GM12878 (cell line): ENCODE results near the gene RRBP1. TPM values are rescaled to one million over a fixed set of nuclear protein-coding genes. Genes with fewer than 3 reads are reported as not detected.

ENCODE experiments used
- ATAC-seq: fragments of 200-7000 bp; cut with Tn5 transposase; 3 replicates; pipeline ENCODE4 v1.9.1; 2020; ENCODE audit warnings: mild to moderate bottlenecking, moderate library complexity
- BruUV-seq: library from RNA; stranded (reverse); fragments of 400-500 nt; replicated peaks from 2 replicates; lab custom pipeline; 2021; lab: Mats Ljungman, UMichigan
- CTCF ChIA-PET: fragments of 300-600 bp; sonication (Branson Sonifier 250); formaldehyde crosslinking; extraction: SDS; loops from one replicate; lab custom pipeline; 2021; ENCODE audit warnings: inconsistent platforms; lab: Yijun Ruan, JAX
- POLR2A ChIA-PET: fragments of 350-600 bp; formaldehyde crosslinking; extraction: SDS; loops from one replicate; lab custom pipeline; 2021; ENCODE audit warnings: inconsistent platforms; lab: Charles Lee
- RAD21 ChIA-PET: fragments of 300-600 bp; sonication (Branson Sonifier 250); formaldehyde crosslinking; loops from one replicate; lab custom pipeline; 2023; ENCODE audit warnings: antibody characterized with exemption; ENCODE audit not compliant: unreplicated experiment; lab: Charles Lee
- SMC1A ChIA-PET: fragments of 300-600 bp; sonication (Branson Sonifier 250); formaldehyde crosslinking; loops from one replicate; lab custom pipeline; 2023; ENCODE audit not compliant: unreplicated experiment, uncharacterized antibody; lab: Charles Lee
- DNase-seq: peaks from one replicate; pipeline ENCODE4 v3.0.0-alpha.2; 2011; ENCODE audit warnings: low read depth, low spot score
- FAIRE-seq: peaks from 3 replicates; lab custom pipeline; 2011; peaks lifted over from hg19 to GRCh38; lab: Jason Lieb, UNC
- H2AFZ ChIP-seq: 2 replicates; pipeline ENCODE4 v1.6.0; 2011; ENCODE audit warnings: low read depth, low read length, control low read depth; ENCODE audit not compliant: control insufficient read depth
- H3K27ac ChIP-seq: 2 replicates; pipeline ENCODE4 v1.5.1; 2011; ENCODE audit warnings: control low read depth; ENCODE audit not compliant: control insufficient read depth, insufficient read depth
- H3K27me3 ChIP-seq, 2 experiments: replicated peaks in 1 of 2; 2 replicates each; pipeline versions ENCODE4 v1.6.0 to v1.6.1; 2011; ENCODE audit warnings: low read length in 1 of 2; ENCODE audit not compliant: control insufficient read depth in 2 of 2, insufficient read depth in 2 of 2
- H3K36me3 ChIP-seq, 2 experiments: 2 replicates each; pipeline ENCODE4 v1.5.1; 2011; ENCODE audit warnings: low read length in 1 of 2; ENCODE audit not compliant: control insufficient read depth in 2 of 2, insufficient read depth in 2 of 2
- H3K4me1 ChIP-seq: 2 replicates; pipeline ENCODE4 v1.6.1; 2011; ENCODE audit warnings: mild to moderate bottlenecking, low read length, moderate library complexity, mixed read lengths; ENCODE audit not compliant: control insufficient read depth, insufficient read depth
- H3K4me2 ChIP-seq: 2 replicates; pipeline ENCODE4 v1.6.0; 2011; ENCODE audit warnings: control low read depth; ENCODE audit not compliant: control insufficient read depth, insufficient read depth
- H3K4me3 ChIP-seq: fragments of 200-600 bp; sonication (generic); 2 replicates; pipeline ENCODE4 v1.5.1; 2016
- H3K79me2 ChIP-seq: 2 replicates; pipeline ENCODE4 v1.6.0; 2011; ENCODE audit warnings: low read length; ENCODE audit not compliant: control insufficient read depth, insufficient read depth
- H3K9ac ChIP-seq: 2 replicates; pipeline ENCODE4 v1.8.0; 2011; ENCODE audit warnings: low read length, control low read depth, mixed read lengths; ENCODE audit not compliant: control insufficient read depth, insufficient read depth
- H3K9me3 ChIP-seq: replicated peaks from 3 replicates; pipeline ENCODE4 v1.5.1; 2011; ENCODE audit warnings: mild to moderate bottlenecking, low read length; ENCODE audit not compliant: control insufficient read depth, insufficient read depth
- H4K20me1 ChIP-seq: 2 replicates; pipeline ENCODE4 v1.6.0; 2011; ENCODE audit not compliant: control insufficient read depth, insufficient read depth
- EGR1 ChIP-seq, 2 experiments: IDR thresholded peaks; 1 replicate in 1 of 2; 2 replicates in 1 of 2; pipeline ENCODE4 v1.6.1; 2011 to 2012; ENCODE audit warnings: low read depth in 2 of 2, low read length in 2 of 2, borderline replicate concordance in 1 of 2, mild to moderate bottlenecking in 1 of 2, moderate library complexity in 1 of 2
- IRF4 ChIP-seq: IDR thresholded peaks from 2 replicates; pipeline ENCODE4 v1.6.1; 2011; ENCODE audit warnings: low read depth, low read length
- KDM1A ChIP-seq: fragments of 200-600 bp; sonication (generic); IDR thresholded peaks from 2 replicates; pipeline ENCODE4 v1.6.1; 2016; ENCODE audit warnings: borderline replicate concordance
- NR2C2 ChIP-seq: IDR thresholded peaks from 2 replicates; pipeline ENCODE4 v1.6.1; 2011; ENCODE audit warnings: borderline replicate concordance, low read depth; ENCODE audit not compliant: control insufficient read depth, insufficient read length
- PAX5 ChIP-seq: IDR thresholded peaks from 2 replicates; pipeline ENCODE4 v1.6.1; 2011; ENCODE audit warnings: low read depth, low read length, borderline replicate concordance
- SREBF1 ChIP-seq: IDR thresholded peaks from 2 replicates; pipeline ENCODE4 v1.6.1; 2012; ENCODE audit warnings: mild to moderate bottlenecking, low read length
- WGBS: methylation state at CpG from one replicate; pipeline ENCODE4 v1.1.6; 2016; ENCODE audit warnings: low lambda C conversion rate; ENCODE audit not compliant: insufficient replicate concordance, insufficient coverage; ENCODE audit errors: missing lambda C conversion rate; 5-methylcytosine and 5-hydroxymethylcytosine counted together
- in situ Hi-C: fragments of 300-500 bp; cut with MboI; formaldehyde crosslinking; loops from 9 replicates; pipeline ENCODE4 v1.14.3; 2018; ENCODE audit warnings: mixed read lengths
- intact Hi-C: fragments of 100-400 bp; cut with micrococcal nuclease; formaldehyde crosslinking; loops from one replicate; pipeline ENCODE4 v1.14.2; 2022; ENCODE audit not compliant: unreplicated experiment
- polyA plus RNA-seq, 11 experiments: library from polyadenylated mRNA; depleted of rRNA in 4 of 11; unstranded in 6 of 11; stranded (reverse) in 5 of 11; fragments of >200 nt; fragmentation: Nextera tagmentation in 4 of 11; fragmentation: Illumina TruSeq in 1 of 11; extraction: Ambion mirVana in 4 of 11; extraction: Trizol in 1 of 11; gene quantifications; 1 replicate in 1 of 11; 2 replicates in 10 of 11; pipeline versions ENCODE4 v1.2.1 to v1.2.3, GENCODE V29; 2011 to 2016; ENCODE audit warnings: inconsistent platforms in 2 of 11, missing spikeins in 2 of 11, low read depth in 1 of 11
- total RNA-seq, 4 experiments: library from RNA; depleted of rRNA in 3 of 4; stranded (reverse); fragments of >200 nt in 3 of 4; fragmentation: Illumina TruSeq in 1 of 4; extraction: Trizol in 1 of 4; gene quantifications; 2 replicates each; pipeline versions ENCODE4 v1.2.1 to v1.2.3, GENCODE V29; 2013 to 2021
- TF ChIP-seq, protein P1 (sequence below): fragments of 450-650 bp; IDR thresholded peaks from 2 replicates; pipeline ENCODE4 v1.6.1; 2017; ENCODE audit warnings: mild to moderate bottlenecking, low read depth, inconsistent platforms; ENCODE audit not compliant: poor library complexity, severe bottlenecking
- TF ChIP-seq, protein P2 (sequence below), 3 experiments: IDR thresholded peaks in 2 of 3; conservative IDR thresholded peaks in 1 of 3; 2 replicates each; pipeline ENCODE4 v1.5.1; 2011; ENCODE audit warnings: low read depth in 3 of 3, low read length in 3 of 3, mild to moderate bottlenecking in 3 of 3, control low read depth in 2 of 3, moderate library complexity in 2 of 3, inconsistent platforms in 1 of 3, mixed read lengths in 1 of 3; ENCODE audit not compliant: control insufficient read depth in 2 of 3, insufficient read depth in 1 of 3; ENCODE audit errors: extremely low read depth in 1 of 3
- TF ChIP-seq, protein P3 (sequence below): IDR thresholded peaks from 2 replicates; pipeline ENCODE4 v1.6.1; 2011; ENCODE audit warnings: borderline replicate concordance, low read depth, mild to moderate bottlenecking, moderate library complexity, low read length; ENCODE audit not compliant: insufficient read depth, poor library complexity, severe bottlenecking
- TF ChIP-seq, protein P4 (sequence below): fragments of 450-650 bp; IDR thresholded peaks from 2 replicates; pipeline ENCODE4 v1.6.1; 2014; ENCODE audit warnings: mild to moderate bottlenecking

RRBP1 gene
- total and polyA plus RNA-seq, 10 of the 15 experiments (the other 5 are each of a cell fraction or from before 2014, with no cell fraction given): 1.2 to 57.4 (median 24.6) TPM

DNA sequence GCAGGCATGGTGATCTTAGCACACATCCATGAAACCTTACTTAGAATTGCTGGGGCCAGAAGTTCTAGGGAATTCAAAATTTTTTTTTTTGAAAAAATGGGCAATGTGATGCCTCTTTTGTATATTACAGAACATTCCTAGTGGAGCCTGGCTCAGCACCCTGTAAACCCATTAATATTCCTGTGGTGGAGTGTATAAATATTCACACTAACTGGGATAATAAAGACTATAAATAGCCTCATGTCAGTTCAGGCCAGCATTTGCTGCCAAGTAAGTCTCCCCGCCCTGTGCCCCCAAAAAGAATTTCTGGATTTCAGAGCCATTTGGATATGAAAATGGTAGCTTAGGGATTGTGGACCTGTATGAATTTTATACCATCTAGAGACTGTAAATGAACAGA is 32.6 kb upstream of the RRBP1 start:
- in situ Hi-C loops: no loop called here

More for the DNA sequence above, 32.6 kb upstream of the RRBP1 start:
- RAD21 ChIA-PET: no interaction called here
- SMC1A ChIA-PET: no interaction called here
- H3K4me2 ChIP-seq: no peak overlapping the region
- H3K9ac ChIP-seq: no peak overlapping the region
- H3K4me1 ChIP-seq: no peaks in the 10 kb centered on the region
- H3K27me3 ChIP-seq: no peaks in the 10 kb centered on the region; a peak in 2 of 4 replicates
- H3K9me3 ChIP-seq: no peaks in the 10 kb centered on the region
- CTCF ChIA-PET: interaction anchor here (0.9 to 1.5 kb wide), 2 partner anchors 8 to 225 kb away, joined by 3 to 4 read pairs; no protein-coding TSS in a partner anchor
- 4% methylated on average over 1 of the region's 1 CpG for WGBS
- TF ChIP-seq, protein P1, sequence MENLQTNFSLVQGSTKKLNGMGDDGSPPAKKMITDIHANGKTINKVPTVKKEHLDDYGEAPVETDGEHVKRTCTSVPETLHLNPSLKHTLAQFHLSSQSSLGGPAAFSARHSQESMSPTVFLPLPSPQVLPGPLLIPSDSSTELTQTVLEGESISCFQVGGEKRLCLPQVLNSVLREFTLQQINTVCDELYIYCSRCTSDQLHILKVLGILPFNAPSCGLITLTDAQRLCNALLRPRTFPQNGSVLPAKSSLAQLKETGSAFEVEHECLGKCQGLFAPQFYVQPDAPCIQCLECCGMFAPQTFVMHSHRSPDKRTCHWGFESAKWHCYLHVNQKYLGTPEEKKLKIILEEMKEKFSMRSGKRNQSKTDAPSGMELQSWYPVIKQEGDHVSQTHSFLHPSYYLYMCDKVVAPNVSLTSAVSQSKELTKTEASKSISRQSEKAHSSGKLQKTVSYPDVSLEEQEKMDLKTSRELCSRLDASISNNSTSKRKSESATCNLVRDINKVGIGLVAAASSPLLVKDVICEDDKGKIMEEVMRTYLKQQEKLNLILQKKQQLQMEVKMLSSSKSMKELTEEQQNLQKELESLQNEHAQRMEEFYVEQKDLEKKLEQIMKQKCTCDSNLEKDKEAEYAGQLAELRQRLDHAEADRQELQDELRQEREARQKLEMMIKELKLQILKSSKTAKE: no peak
- no peak for TF ChIP-seq IRF4
- no peak for TF ChIP-seq NR2C2
- TF ChIP-seq PAX5: no peak
- TF ChIP-seq, protein P2, sequence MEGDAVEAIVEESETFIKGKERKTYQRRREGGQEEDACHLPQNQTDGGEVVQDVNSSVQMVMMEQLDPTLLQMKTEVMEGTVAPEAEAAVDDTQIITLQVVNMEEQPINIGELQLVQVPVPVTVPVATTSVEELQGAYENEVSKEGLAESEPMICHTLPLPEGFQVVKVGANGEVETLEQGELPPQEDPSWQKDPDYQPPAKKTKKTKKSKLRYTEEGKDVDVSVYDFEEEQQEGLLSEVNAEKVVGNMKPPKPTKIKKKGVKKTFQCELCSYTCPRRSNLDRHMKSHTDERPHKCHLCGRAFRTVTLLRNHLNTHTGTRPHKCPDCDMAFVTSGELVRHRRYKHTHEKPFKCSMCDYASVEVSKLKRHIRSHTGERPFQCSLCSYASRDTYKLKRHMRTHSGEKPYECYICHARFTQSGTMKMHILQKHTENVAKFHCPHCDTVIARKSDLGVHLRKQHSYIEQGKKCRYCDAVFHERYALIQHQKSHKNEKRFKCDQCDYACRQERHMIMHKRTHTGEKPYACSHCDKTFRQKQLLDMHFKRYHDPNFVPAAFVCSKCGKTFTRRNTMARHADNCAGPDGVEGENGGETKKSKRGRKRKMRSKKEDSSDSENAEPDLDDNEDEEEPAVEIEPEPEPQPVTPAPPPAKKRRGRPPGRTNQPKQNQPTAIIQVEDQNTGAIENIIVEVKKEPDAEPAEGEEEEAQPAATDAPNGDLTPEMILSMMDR (IDR thresholded peaks at IDR 0.05 in 2 of 3, conservative IDR thresholded peaks at IDR 0.05 in 1 of 3; ENCODE audit: control insufficient read depth in 2 of 3, extremely low read depth in 1 of 3, insufficient read depth in 1 of 3, low read depth in 3 of 3, low read length in 3 of 3): no peak
- TF ChIP-seq SREBF1: no peak
- TF ChIP-seq KDM1A: no peak
- TF ChIP-seq, protein P3, sequence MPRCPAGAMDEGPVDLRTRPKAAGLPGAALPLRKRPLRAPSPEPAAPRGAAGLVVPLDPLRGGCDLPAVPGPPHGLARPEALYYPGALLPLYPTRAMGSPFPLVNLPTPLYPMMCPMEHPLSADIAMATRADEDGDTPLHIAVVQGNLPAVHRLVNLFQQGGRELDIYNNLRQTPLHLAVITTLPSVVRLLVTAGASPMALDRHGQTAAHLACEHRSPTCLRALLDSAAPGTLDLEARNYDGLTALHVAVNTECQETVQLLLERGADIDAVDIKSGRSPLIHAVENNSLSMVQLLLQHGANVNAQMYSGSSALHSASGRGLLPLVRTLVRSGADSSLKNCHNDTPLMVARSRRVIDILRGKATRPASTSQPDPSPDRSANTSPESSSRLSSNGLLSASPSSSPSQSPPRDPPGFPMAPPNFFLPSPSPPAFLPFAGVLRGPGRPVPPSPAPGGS: no peak
- no peak for TF ChIP-seq EGR1 (IDR thresholded peaks at IDR 0.05; ENCODE audit: borderline replicate concordance in 1 of 2, low read depth in 2 of 2, low read length in 2 of 2)
- TF ChIP-seq, protein P4, sequence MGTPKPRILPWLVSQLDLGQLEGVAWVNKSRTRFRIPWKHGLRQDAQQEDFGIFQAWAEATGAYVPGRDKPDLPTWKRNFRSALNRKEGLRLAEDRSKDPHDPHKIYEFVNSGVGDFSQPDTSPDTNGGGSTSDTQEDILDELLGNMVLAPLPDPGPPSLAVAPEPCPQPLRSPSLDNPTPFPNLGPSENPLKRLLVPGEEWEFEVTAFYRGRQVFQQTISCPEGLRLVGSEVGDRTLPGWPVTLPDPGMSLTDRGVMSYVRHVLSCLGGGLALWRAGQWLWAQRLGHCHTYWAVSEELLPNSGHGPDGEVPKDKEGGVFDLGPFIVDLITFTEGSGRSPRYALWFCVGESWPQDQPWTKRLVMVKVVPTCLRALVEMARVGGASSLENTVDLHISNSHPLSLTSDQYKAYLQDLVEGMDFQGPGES: no peak
- FAIRE-seq (no peak), DNase-seq (no peak), ATAC-seq (no peak)
- H3K36me3 ChIP-seq: no peaks in the 10 kb centered on the region
- BruUV-seq: no TSS peak
- no peaks in the 10 kb centered on the region for H3K79me2 ChIP-seq
- H2AFZ ChIP-seq: no peak overlapping the region
- POLR2A ChIA-PET: interaction anchor here (0.6 kb wide), 1 partner anchor 168 kb away, joined by 4 read pairs; no protein-coding TSS in a partner anchor
- H3K27ac ChIP-seq: no peak overlapping the region
- intact Hi-C loops: no loop called here
- no peaks in the 10 kb centered on the region for H4K20me1 ChIP-seq
- no peak overlapping the region for H3K4me3 ChIP-seq
